Measurements from ENCODE around the gene FILIP1. TPM values are rescaled to one million over a fixed set of nuclear protein-coding genes. Genes with fewer than 3 reads are reported as not detected.

The FILIP1 gene
- total RNA-seq, 6 donors from 2014 or later: 16.7 to 31.7 (median 21.7) TPM

DNA sequence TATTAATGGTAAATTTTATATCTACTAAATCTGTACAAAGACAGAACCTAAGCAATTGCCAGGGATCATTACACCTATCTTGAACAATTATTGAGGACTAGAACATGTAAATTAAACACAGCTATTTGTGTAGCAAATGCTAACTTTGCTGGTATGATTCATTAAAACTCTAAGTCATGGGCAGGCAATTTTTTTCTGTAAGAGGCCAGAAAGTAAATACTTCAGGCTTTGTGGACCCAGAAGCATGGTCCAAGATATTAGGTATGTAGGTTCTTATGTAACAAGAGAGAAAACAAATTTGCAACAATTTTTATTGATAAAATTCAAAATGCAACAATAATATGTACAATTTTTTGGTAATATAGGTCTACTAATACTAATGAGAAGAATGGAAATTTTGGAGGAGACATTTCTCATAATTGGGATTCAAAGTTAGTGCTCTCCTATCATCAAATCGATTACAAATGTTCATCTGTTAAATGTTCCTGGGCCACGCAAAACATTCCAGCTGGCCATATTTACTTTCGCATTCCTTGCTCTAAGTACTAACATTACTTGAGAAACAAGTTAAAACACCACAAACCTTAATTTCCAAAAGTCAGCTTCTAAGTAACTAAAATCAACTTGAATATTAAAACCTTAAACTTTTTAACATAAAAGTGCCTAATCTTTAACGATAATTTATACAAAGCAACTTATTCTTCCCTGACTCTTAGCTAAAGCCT, 213.3 kb downstream of the FILIP1 start:
- peak overlapping the region in 1 of 4 donors; percentile 21 for H3K4me3 ChIP-seq
- H3K27me3 ChIP-seq: no peaks in the 10 kb centered on the region
- H3K9me3 ChIP-seq: no peaks in the 10 kb centered on the region
- DNase-seq: no peak
- H3K27ac ChIP-seq: peak overlapping the region; percentile 18 to 93 (median 39)
- WGBS, 2 donors: 59 to 71% methylated on average over 4 of the region's 4 CpGs
- H3K36me3 ChIP-seq: no peaks in the 10 kb centered on the region
- H3K4me1 ChIP-seq: peaks cover 55 to 75% (median 59%) of the 10 kb centered on the region in 4 donors
- no peak for ATAC-seq (ENCODE audit: low FRiP score in 2 of 2)
- TF ChIP-seq EP300 (IDR thresholded peaks at IDR 0.05) (no peak), CTCF (IDR thresholded peaks at IDR 0.05) (no peak), POLR2AphosphoS5 (IDR thresholded peaks at IDR 0.05) (no peak), POLR2A (IDR thresholded peaks at IDR 0.05) (no peak)

- ATAC-seq (ENCODE audit: low FRiP score in 2 of 2): no peak
- no peaks in the 10 kb centered on the region for H3K9me3 ChIP-seq
- DNase-seq: no peak
- TF ChIP-seq CTCF (IDR thresholded peaks at IDR 0.05) (no peak), POLR2AphosphoS5 (IDR thresholded peaks at IDR 0.05) (no peak), POLR2A (IDR thresholded peaks at IDR 0.05) (no peak), EP300 (IDR thresholded peaks at IDR 0.05) (no peak)
- peak overlapping the region; percentile 1 to 57 (median 39) for H3K27ac ChIP-seq
- H3K27me3 ChIP-seq: no peaks in the 10 kb centered on the region
- H3K4me1 ChIP-seq: peaks cover 59 to 79% (median 65%) of the 10 kb centered on the region in 4 donors
- no peaks in the 10 kb centered on the region for H3K36me3 ChIP-seq
- WGBS, 2 donors: 53 to 61% methylated on average over 2 of the region's 2 CpGs
- H3K4me3 ChIP-seq: no peak overlapping the region
Measured at GRCh38 chr6:75279418-75279817, 214.2 kb downstream of the FILIP1 start.

DNA sequence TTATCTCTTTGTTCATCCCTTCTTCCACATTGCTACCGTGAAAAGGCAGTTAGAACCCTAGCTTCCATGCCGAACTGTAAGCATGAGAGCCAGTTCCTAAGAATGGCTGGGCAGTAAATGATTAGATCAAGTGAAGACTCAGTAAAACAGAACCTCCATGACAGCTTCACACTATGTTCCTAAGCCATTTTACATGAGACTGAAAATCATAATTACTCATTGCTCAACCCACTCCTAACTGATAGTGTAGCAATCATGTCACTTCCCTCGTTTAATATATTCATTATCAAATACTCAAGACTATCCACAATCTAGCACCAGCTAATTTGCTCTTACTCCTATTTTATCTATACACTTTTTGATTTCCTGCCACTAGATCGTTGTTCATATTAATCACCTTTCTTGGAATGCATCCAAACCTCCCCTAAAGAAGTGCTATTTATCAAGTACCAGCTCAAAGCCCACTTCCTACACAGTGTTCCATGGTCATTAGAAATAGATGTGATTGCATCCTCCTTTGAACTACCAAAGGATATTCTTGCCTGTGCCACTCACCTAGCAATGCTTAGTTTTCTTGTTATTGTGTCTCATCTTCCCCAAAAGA, 215.0 kb downstream of the FILIP1 start:
- TF ChIP-seq EP300 (IDR thresholded peaks at IDR 0.05) (no peak), CTCF (IDR thresholded peaks at IDR 0.05) (no peak), POLR2AphosphoS5 (IDR thresholded peaks at IDR 0.05) (no peak), POLR2A (IDR thresholded peaks at IDR 0.05) (no peak)
- Histone ChIP-seq H3K27ac (peak overlapping the region; percentile 1 to 57 (median 14)), H3K4me3 (no peak overlapping the region), H3K27me3 (no peaks in the 10 kb centered on the region), H3K4me1 (peaks cover 59 to 79% (median 69%) of the 10 kb centered on the region in 4 donors), H3K36me3 (no peaks in the 10 kb centered on the region), H3K9me3 (no peaks in the 10 kb centered on the region)
- ATAC-seq (ENCODE audit: low FRiP score in 2 of 2) (no peak), DNase-seq (no peak)
- 39 to 47% methylated on average over 4 of the region's 4 CpGs for WGBS, 2 donors

DNA sequence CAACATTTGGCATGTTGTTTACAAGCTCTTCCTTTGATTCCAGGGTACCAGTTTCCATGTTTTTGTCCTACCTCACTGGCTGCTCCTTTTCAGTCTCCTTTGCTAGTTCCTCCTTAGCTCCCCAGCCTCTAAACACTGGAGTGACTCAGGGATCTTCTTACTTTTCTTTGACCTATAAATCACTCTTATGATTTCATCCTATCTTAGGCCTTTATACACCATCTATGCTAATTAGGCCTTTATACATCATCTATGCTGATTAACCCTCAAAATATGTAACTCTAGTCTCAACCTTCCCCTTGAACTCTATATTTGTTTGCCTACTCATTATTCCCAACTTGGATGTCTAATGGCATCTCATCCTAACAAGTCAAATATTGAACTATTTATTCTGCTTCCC, 218.5 kb downstream of the FILIP1 start:
- Histone ChIP-seq H3K9me3 (no peaks in the 10 kb centered on the region), H3K27ac (no peak overlapping the region), H3K36me3 (no peaks in the 10 kb centered on the region), H3K27me3 (no peaks in the 10 kb centered on the region), H3K4me1 (peaks cover 50 to 74% (median 59%) of the 10 kb centered on the region in 4 donors), H3K4me3 (no peak overlapping the region)
- TF ChIP-seq POLR2AphosphoS5 (IDR thresholded peaks at IDR 0.05) (no peak), EP300 (IDR thresholded peaks at IDR 0.05) (no peak), CTCF (IDR thresholded peaks at IDR 0.05) (no peak), POLR2A (IDR thresholded peaks at IDR 0.05) (no peak)
- ATAC-seq (ENCODE audit: low FRiP score in 2 of 2) (no peak), DNase-seq (no peak)

Measured in upper lobe of left lung (tissue), 6 donors.